Measurements from ENCODE around the gene SLC27A4. TPM values are rescaled to one million over a fixed set of nuclear protein-coding genes. Genes with fewer than 3 reads are reported as not detected.

SLC27A4 gene
- total RNA-seq, 2 experiments from 2014 or later, result 14.2 to 16.0 TPM

DNA sequence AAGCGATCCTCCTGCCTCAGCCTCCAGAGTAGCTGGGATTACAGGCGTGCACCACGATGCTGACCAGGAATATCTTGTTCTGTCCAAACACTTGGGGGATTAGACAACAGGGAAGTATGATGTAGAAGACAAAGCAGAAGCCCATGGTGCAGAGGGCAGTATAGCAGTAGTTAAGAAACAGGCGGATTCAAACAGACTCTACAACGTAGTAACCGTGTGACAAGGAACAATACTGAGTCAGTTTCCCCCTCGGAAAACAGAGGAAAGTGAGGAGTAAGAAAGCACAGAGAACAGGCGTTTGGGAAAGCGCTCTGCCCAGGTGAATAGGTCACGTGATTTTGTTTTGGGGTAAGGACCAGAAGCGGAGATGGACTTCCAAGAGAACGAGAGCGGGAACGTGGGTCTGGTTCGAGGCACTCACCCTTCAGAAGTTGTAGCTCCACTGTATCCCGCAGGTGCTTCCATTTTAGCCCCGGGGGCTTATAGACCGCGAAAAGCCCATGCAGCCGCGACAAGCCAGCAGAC is 18.4 kb upstream of the SLC27A4 start:
- TSS peak; percentile 92 for BruUV-seq (replicated peaks)
- CTCF ChIA-PET (ENCODE audit: unreplicated experiment), result no interaction called here

DNA sequence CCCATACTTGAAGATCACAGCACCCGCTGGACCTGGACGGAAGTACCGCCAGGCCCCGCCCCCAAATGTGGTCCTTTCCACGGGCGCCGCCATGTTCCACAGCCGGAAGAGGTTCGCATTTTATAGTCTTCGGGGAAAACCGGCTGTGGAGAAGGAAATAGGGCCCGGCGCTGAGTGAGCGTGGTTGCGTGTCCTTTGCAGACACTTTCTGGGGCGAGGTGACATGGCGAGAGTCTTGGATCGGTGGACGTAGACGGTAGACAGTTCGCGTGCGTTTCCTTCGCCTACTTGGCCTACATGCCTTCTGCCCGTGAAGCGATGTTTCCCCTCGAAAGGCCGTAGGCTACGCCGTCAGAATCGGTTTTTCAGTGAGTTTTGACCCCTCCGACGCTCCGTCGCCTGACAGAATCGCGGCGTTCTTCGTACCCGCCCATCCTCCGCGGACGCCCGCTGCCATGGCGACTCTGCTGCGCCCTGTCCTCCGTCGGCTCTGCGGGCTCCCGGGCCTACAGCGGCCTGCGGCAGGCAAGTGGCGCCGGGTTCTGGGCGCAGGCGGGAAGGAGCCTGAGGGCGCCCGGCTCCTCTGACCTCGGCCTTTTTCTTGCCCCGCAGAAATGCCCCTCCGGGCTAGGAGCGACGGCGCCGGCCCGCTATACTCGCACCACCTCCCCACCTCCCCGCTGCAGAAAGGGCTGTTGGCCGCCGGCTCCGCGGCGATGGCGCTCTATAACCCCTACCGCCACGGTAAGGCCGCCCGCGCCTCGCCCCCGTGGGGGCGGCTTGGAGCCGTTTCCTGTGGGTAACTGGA is 17.7 kb upstream of the SLC27A4 start, which contains the start of the genes COQ4 and TRUB2:
Gene COQ4, plus strand, starts transcription at position 436 of the 808 bp plus-strand sequence. Its CDS starts 20 bp downstream, at position 456.
Gene TRUB2, minus strand, starts transcription at position 44 of the 808 bp plus-strand sequence. Its CDS starts 39 bp downstream, at position 5.
- intact Hi-C loops (cut with micrococcal nuclease; ENCODE audit: unreplicated experiment), result loop anchor here (1.0 to 5.0 kb wide), 4 partner anchors 18 to 230 kb away; partner anchors contain the start of genes GOLGA2, SLC27A4, SPTAN1 and SWI5
- DNase-seq (ENCODE audit: low spot score), result peak; percentile 95
- H3K9me3 ChIP-seq (ENCODE audit: low read length), result no peaks in the 10 kb centered on the region
- TSS peak; percentile 77 for BruUV-seq (replicated peaks)
- H3K4me2 ChIP-seq (ENCODE audit: low read length), result peak within 1 kb of the TSS; percentile 86
- H3K36me3 ChIP-seq (ENCODE audit: insufficient read depth, low read length), result peaks cover 41% of the 10 kb centered on the region
- peak within 1 kb of the TSS; percentile 81 for H3K4me3 ChIP-seq (ENCODE audit: low read depth, low read length, poor library complexity, severe bottlenecking)
- peaks cover 39% of the 10 kb centered on the region for H3K79me2 ChIP-seq (ENCODE audit: insufficient read depth, low read depth, low read length)
- CTCF ChIA-PET (ENCODE audit: unreplicated experiment), result no interaction called here
- H3K27ac ChIP-seq (ENCODE audit: low read depth, low read length, poor library complexity, severe bottlenecking), result peak within 1 kb of the TSS; percentile 77
- H2AFZ ChIP-seq (ENCODE audit: low read length), result peak within 1 kb of the TSS; percentile 88
- POLR2A ChIA-PET, result interaction anchor here (0.6 kb wide), 1 partner anchor 13 kb away, joined by 3 read pairs; no protein-coding TSS in a partner anchor
- H3K9me2 ChIP-seq (ENCODE audit: insufficient read depth, low read length), result no peaks in the 10 kb centered on the region
- TF ChIP-seq CTCF (conservative IDR thresholded peaks at IDR 0.05; ENCODE audit: low read length) (peak; percentile 31; the same call in 1 of the 2 replicates), EZH2phosphoT487 (IDR thresholded peaks at IDR 0.05; ENCODE audit: borderline replicate concordance, low read depth, low read length) (no peak)
- H4K20me1 ChIP-seq (ENCODE audit: insufficient read depth, low read length), result peaks cover 4% of the 10 kb centered on the region; the same call in 1 of the 2 replicates
- H3K4me1 ChIP-seq (ENCODE audit: insufficient read depth, low read length, poor library complexity, severe bottlenecking), result peaks cover 22% of the 10 kb centered on the region

More for the DNA sequence above, 18.4 kb upstream of the SLC27A4 start:
- Histone ChIP-seq H4K20me1 (ENCODE audit: insufficient read depth, low read length) (peaks cover 4% of the 10 kb centered on the region; the same call in 1 of the 2 replicates), H2AFZ (ENCODE audit: low read length) (peak overlapping the region; percentile 88), H3K36me3 (ENCODE audit: insufficient read depth, low read length) (peaks cover 46% of the 10 kb centered on the region), H3K79me2 (ENCODE audit: insufficient read depth, low read depth, low read length) (peaks cover 39% of the 10 kb centered on the region), H3K9me2 (ENCODE audit: insufficient read depth, low read length) (no peaks in the 10 kb centered on the region), H3K9me3 (ENCODE audit: low read length) (no peaks in the 10 kb centered on the region), H3K27ac (ENCODE audit: low read depth, low read length, poor library complexity, severe bottlenecking) (peak overlapping the region; percentile 77), H3K4me2 (ENCODE audit: low read length) (peak overlapping the region; percentile 86), H3K4me1 (ENCODE audit: insufficient read depth, low read length, poor library complexity, severe bottlenecking) (peaks cover 22% of the 10 kb centered on the region), H3K4me3 (ENCODE audit: low read depth, low read length, poor library complexity, severe bottlenecking) (peak overlapping the region; percentile 81)
- TF ChIP-seq EZH2phosphoT487 (IDR thresholded peaks at IDR 0.05; ENCODE audit: borderline replicate concordance, low read depth, low read length), result no peak
- TF ChIP-seq CTCF (conservative IDR thresholded peaks at IDR 0.05; ENCODE audit: low read length), result no peak
- no peak for DNase-seq (ENCODE audit: low spot score)
- intact Hi-C loops (cut with micrococcal nuclease; ENCODE audit: unreplicated experiment), result loop anchor here (1.0 to 5.0 kb wide), 4 partner anchors 18 to 230 kb away; partner anchors contain the start of genes GOLGA2, SLC27A4, SPTAN1 and SWI5
- POLR2A ChIA-PET, result interaction anchor here (0.6 to 1.0 kb wide), 2 partner anchors 15 to 223 kb away, joined by 3 read pairs; no protein-coding TSS in a partner anchor
